SW 1271 (cell line): ENCODE measurements around the gene SGSM1.
"Not testable (repeated sequence)": the region's sequence is repeated elsewhere in the genome, so short reads cannot be mapped to it uniquely, and the experiment has no call there.

ENCODE experiments used
- DNase-seq, 2 experiments: peaks; one replicate each; lab custom pipeline; 2025; lab: John Stamatoyannopoulos, UW

Gene SGSM1

DNA sequence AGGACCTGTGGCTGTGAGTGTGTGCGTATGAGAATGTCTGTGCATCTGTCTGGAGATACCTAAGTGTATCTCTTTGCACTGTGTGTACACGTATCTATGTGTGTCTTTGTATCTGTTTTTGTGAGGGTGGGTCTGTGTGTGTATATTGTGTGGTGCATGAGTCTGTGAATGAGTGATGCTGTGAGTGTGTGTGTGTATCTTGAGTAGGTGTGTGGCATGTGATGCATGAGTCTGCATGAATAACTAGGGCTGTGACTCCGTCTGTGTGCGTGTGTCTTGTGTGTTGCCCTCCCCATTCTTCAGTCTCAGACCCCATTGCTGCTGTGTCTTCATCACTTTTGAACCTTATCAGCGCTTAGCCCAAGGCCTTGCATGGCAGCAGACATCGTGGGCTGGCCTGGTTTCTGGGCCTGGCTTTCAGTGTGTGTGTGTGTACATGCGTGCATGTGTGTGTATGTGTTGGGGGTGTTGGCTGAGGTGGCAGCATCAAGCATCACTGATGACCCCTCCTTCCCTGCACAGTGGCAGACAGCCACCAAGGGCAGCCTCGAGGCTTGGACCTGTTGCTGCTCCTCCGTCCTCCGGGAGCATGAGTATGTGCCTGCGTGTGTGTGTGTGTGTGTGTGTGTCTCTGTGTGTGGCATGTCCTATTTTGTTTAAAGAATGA is 1.4 kb downstream of the SGSM1 start:
- DNase-seq = no peak

DNA sequence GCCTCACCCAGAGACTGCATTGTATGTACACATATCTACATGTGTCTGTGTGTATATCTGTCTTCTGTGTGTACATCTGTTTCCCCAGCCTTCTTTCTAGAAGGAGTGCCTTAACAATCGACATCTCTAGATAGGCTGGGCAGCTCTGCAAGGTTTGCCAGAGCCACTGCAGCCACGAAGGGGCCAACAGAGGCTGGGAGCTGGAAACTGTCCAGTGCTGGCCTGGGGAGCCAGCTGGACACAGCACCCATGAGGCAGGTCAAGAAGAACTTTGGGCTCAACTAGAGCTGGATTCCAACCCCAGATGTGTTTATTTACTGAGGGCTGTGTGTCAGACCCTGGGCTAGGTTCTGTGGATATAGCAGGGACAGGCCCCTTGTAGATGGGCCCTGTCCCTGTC is 3.3 kb downstream of the SGSM1 start:
- no peak for DNase-seq

DNA sequence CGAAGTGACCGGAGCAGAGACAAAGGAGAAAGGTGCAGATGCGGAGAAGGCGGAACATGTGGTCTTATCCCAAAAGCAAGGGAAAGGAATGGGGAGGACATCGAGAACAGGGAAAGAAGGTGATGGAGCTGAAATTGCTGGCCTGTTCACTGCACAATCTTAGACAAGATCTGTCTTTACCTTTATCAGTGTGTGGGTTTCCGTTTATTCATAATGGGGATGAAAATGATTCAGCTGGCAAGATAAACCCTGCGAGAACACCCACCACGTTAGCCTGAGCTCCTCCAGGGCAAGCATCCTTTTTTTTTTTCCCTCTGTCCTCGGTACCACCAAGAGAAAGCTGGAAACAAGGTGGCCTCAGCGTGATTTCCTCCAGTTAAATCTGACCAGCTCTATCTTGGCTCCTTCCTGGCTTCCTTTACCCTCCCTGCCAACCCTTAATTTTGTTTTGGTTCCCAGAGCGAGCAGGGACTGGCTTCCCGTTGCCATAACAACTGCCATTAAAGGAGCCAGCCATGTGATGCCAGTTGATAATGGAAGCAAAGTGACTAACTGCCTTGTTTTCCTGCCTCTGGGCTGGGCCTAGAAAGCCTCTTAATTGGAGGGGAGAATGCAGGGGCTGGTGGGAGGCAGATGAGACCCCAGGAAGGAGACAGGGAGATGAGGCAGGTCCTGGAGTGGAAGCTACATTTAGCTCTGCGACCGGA is 4.2 kb downstream of the SGSM1 start:
- no peak for DNase-seq

DNA sequence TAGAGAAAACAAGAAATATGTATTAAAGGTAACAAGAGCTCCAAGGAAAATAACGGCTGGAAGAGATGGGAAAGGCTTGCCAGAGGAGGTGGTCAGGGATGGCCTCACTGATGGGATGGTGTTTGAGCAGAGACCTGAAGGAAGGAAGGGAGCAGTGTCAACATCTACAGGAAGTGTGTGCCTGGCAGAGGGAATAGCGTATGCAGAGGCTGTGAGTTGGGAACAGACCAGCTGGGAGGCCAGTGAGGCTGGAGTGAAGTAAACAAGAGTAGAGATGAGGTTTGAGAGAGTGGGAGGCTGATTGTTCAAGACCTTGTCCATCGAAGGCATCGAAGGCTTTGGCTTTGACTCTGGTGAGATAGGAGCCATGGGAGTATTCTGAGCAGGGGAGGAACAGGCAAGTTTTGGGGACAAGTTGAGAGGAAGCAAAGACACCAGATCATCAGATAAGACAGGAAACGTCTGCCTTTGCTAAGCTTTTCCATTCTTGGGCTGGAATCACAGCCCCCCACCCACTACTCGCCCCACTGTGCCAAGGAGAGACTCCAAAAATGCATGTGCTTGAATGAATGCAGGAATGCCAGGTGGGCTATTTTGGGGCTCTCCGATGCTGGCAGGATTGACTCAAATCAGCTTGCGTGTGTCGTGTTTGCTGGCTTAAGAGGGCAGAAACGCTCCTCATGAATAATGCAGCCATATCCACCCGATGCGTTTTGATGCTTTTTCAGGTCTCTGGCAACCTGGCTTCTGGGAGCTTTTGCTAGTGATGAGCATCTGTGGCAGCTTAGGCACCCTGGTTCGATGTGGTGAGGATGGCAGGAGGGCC is 7.2 kb downstream of the SGSM1 start:
- no peak for DNase-seq

DNA sequence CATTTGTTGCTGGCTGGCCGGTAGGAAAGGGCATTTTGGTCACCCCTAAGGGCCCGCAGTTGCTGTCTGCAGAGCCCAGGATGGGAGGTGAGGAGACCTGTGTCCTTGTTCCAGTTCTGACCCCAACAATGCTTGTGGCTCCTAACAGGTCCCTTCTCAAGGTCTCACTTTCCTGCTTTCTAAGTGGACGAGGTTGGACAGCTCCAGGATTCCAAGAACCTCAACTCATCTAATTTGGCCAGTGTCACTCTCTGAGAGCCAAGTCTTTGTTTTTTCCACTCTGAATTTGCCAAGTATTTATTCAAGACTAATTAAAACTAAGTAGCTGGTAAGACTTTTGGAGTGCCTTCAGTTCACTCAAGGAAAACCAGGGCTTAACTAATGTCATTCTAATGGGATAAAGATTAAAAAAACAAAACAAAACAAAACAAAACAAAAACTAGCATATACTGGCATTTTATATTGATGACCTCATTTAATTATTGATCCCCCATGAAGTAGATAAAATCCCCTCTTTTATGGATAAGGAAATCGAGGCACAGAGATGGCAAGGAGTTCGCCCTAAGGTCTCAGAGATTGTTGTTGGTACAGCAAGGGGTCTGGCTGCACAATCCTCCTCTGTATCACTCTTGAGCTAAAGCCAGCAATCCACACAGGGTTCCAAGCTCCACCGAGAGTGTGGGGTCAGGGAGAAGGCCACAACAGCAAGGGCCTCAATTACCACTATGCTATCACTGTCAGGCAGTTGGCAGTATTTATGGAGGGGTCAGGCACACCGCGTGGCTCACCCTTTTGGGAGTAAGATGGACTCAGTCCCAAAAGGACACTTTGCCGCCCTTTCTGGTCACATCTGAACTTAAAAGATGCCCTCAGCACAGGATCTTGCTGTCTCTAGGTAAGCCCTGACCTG is 8.1 kb downstream of the SGSM1 start:
- DNase-seq = no peak

DNA sequence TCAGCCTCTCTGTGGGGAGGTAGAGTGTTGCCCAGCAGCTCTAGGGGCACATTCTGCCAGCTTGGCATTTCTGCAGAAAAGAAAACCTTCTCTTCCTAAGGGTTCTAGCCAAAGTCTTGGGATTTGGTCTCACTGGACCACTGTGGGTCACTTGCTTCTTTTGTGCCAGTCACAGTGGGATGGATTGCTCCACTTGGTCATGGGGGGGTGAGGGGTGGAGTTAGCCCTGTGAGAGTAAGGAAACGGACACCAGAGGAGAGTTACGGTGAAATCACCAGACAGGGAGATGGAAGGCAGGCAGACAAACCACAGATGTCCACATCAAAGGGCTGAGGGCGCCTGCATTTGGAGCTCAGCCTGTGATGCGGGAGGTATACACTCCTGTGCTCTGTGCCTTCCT is 10.8 kb downstream of the SGSM1 start:
- no peak for DNase-seq

DNA sequence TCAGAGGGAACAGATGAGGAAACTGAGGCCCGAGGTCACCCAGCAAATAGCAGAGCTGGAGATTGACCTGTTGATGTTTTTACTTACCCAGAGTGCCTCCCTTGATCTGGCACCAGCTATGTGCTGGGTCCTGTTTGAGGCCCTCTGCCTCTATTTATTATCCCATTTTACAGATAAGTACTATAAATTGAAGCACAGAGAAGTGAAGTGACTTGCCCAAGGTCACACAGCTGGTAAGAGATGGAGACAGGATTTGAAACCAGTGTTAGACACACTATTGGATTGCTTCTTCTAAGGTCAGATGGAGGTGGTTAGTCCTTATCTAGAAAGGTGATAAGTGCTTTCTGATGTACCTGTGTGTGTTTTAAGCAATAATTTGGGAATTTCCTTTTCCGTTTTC is 13.5 kb downstream of the SGSM1 start:
- DNase-seq = no peak

DNA sequence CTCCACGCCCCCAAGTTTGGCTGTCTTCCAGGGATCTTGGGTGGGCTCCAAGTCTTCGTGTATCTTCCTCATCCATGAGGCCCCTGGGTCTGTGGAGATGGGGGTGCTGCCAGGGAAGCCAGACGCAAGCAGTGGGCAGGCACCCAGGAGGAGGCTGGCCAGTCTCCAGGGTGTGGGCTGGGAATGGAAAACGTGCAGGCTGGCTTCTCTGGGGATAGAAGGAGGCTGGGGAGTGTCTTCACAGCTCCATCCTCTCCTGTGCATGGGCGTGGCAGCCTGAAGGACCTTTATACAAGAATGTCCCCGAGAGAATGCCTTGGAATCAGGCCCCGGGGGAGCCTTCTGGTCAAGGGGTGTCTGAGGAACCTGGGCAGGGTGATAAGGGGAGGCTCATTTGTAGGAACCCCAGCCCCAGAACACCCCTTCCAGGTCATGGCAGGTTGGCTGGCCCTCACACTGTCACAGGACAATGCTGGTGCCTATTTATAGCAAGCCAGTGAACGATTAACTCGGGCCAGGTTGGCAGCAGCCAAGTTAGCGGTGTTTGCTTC is 14.0 kb downstream of the SGSM1 start:
- DNase-seq = no peak

DNA sequence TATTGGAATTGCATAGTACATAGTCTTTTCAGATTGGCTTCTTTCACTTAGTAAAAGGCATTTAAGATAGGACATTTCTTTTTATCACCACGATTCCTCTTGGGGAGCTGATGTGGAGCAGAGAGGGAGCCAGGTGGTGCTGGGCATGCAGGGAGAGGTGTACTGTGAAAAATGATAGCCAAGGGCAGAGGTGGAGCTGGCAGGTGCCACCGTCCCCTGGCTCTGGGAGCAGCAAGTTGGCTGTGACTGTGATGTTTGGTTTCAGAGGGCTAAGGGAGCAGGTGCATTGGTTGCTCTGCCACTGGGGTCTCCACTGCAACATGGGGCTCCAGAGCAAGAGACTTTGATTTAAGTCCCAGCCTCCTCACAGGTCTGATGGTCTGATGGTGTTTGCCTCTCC is 16.5 kb downstream of the SGSM1 start:
- DNase-seq = no peak

DNA sequence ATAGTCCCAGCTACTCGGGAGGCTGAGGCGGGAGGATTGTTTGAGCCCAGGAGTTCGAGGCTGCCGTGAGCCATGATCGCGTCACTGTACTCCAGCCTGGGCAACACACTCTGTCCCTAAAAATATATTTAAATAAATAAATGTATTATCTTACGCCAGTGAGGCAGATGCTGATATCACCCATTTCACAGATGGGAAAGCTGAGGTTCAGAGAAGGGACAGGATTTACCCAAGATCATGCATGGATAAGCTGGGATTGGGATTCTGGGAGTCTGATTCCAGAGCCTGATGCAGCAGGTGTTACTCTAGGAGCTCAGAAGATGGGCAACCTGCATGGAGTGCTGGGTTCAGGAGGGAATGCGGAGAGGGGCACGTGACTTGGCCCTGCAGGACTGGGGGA is 17.8 kb downstream of the SGSM1 start:
- DNase-seq = no peak

DNA sequence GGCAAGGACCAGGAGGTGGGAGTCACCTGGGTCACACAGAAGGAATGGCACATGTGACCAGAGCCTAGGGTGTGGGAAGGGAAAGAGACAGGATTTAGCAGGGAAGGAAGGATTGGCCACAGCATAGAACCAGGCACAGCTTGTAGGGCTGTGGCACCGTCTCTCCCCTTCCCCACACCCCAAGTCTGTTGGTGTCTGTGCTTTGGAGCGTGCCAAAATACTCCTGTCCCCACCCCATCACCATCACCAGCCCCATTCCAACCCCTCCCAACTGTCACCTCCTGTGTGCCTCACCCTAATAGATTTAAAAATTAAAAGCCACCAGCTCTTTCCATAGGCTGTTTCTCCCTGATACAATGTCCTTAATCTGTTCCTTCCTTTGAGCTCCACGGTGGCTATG is 18.2 kb downstream of the SGSM1 start:
- DNase-seq = no peak

DNA sequence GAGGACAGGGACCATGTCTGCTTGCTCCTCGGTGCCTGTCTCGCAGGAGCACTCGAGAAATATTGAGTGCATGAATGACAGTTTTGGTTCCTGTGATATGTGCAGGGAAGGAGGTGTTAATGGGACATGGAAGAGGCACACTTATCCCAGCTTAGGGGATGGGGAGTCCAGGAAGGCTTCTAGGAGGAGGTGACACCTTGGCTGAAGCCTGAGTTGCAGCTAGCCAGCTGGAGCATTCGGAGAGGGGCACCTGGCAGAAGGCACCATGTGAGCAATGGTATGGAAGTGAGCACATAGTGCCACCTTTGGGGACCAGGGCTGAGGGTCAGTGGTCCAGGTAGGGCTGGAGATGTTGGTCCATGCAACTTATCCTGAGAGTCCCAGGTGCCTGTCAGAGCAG is 18.9 kb downstream of the SGSM1 start:
- no peak for DNase-seq

DNA sequence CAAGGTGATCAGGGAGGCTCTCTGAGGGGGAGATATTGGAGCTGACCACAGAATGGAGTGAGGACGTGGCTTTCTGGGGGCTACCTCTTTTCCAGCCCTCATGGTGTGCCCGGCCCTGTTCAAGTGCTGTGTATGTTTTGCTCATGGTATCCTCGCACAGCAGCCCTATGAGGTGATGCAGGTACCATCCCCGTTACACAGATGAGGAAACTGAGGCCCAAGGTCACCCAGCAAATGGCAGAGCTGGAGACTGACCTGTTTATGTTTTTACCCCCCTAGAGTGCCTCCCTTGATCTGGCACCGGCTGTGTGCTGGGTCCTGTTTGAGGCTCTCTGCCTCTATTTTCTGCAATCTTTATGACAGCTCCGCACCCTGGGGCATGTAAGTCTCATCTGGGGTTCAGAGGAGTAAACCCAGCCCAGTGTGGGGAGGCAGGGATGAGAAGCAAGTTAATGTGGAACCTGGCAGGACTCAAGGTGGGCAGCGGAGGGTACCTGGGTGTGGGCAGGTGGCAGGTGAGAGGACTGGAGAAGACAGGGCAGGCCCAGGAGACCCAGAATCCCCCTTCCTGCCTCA is 20.8 kb downstream of the SGSM1 start:
- DNase-seq = no peak

DNA sequence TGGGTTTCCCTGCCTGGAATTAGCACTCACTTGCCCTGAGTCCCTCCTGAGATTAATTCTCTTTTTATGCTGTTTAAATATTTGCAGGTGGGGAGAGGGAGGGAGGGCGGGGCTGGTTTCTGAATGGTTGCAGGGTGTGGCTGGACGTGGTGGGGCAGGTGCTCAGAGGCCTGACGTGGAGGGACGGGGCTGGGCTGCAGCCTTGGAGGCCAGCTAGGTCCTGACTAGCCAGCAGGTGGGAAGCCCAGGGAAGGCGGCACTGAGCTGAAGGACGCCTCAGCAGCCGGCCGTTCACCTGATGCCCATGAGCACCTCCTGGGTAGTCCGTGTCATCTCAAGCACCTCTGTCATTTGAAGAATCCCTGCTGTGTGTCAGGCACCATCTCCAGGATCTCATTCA is 21.3 kb downstream of the SGSM1 start:
- no peak for DNase-seq

DNA sequence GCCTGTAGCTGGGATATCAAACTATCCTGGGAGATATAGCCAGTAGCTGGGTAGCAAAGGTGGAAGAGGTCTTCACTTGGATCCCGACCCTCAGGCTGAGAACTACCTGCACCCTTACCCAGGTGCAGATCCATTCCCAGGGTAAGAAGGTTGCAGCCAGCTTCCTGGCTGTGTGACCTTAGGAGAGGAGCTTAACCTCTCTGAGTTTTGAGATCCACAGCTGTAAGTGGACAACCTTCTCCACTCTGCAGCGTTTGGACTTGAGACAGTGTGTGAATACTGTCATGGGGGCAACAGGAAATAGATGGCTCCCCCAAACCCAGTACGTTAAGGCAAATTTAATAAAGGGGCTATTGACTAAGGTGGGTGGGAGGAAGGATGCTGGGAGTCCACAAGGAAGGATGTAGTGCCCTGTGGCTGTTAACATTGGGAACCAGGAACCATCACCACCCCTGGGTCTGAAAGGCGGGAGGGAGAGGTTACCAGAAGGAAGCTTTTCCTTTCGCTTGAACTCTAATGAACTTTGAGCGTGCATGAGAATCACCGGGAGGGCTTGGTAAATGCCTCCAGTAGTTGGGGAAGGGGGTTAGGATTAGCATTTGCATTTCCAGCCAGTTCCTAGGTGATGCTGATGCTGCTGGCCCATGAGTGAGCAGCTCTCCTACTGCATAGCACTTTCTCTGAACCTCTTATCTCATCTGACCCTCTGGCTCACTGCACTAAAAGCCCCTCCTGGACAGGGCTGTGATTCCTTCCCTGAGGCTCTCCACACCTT is 24.4 kb downstream of the SGSM1 start:
- no peak for DNase-seq

DNA sequence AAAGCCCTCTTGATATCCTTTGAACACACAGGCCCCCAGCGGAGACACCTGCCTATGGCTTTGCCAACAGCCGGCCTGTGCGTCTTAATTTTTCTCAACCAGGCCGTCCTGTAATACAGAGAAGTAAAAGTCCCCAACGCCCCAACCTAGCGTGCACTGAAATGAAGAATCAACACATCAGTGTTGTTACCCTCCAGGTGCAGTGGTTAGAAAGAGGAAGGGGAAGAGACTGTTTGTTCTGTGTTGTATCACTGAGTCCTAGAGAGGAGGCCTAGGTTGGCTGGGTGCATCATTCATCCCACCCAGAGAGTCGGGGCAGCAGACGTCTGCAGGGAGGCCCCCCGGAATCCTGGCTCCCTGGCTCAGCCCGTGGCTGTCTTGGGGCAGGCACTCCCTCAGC is 25.7 kb downstream of the SGSM1 start:
- DNase-seq = no peak

DNA sequence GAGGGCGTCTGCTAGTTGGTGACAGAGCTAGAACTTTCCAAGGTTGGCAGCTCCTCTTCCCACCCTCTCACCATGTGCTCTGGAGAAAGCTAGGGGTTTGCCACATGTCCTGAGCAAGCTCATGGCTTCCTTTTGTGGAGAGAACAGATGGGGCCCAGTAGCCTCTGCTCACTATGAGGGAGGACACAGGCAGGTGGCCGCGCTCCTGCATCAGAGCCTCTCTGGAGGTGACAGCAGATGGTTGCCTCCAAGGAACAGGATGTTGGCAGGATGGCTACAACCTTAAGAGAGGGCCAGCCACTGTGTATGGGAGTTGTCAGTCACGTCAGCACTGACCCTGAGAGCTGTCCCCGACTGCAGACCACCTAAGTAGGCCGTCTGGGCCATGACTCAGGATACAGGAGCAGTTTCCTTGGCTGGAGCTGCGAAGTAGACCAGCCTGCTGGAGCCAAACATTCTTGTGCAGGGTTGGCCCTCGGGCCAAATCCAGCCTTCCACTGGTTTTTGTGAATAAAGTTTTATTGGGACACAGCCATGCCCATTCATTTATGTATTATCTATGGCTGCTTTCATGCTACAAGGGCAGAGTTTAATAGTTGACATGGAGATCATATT is 28.0 kb downstream of the SGSM1 start:
- DNase-seq = no peak

DNA sequence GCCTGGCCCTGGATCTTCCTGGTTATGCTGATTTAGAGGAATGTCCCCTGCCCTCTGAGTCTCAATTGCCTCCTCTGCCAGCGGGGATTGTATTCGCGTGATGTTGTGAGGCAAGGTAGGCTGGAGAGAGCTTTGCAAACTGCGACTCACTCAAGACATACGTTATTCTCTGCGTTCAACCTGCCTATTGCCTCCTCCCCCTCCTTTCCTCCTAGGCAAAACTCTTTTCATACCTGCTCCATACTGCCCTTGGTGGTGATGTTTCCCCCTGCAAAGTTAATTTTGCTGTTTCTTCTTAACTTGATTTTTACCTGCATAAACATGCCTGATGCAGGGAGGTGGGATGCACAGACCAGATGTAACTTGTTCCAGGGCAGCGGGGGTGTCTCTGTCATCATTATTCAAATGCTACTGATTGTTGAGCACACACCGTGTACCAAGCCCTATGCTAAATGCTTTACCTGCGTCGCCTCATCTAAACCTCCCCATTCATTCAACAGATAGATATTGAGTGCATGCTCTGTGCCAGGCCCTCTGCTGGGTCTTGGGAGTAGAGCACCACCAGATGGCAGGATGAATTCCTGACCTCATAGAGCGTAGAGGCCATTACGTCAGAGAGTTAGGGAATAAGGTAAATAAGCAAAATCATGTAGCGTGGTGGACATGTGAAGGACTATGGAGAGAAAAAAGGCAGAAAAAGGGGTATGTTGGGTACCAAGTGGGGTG is 29.0 kb downstream of the SGSM1 start:
- DNase-seq = no peak

DNA sequence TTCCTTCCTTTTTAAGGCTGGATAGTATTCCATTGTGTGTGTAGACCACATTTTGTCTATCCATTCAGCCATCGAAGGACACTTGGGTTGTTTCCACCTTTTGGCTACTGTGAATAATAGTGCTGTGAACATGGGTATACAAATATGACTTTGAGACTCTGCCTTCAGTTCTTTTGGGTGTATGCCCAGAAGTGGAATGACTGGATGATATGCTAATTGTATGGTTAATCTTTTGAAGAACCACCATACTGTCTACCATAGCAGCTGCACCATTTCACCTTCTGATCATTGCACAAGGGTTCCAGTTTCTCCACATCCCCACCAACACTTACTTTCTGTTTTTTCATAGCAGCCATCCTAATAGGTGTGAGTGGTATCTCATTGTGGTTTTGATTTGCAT is 30.3 kb downstream of the SGSM1 start:
- DNase-seq = no peak

DNA sequence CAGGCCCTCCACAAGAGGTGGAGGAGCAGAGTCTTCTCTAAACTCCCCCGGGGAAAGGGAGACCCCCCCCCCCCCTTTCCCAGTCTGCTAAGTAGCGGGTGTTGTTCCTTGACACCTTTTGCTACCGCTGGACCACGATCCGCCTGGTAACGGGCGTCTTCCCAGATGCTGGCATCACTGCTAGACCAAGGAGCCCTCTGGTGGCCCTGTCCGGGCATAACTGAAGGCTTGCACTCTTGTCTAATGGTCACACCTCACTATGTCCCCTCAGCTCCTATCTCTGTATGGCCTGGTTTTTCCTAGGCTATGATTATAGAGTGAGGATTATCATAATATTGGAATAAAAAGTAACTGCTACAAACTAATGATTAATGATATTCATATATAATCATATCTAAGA is 31.5 kb downstream of the SGSM1 start:
- DNase-seq = not testable (repeated sequence)
